Common myeloid progenitor, CD34-positive (primary cell): ENCODE results near the gene ARL5A.
A peak's percentile ranks its signal among the peaks of the same experiment; 100 is the strongest.

Experiments
- CTCF ChIA-PET: fragments of 350-600 bp; sonication (Branson Sonifier 250); formaldehyde crosslinking; loops from one replicate; lab custom pipeline; 2021; ENCODE audit warnings: antibody characterized with exemption; lab: Charles Lee
- POLR2A ChIA-PET: fragments of 350-600 bp; sonication (Branson Sonifier 250); formaldehyde crosslinking; loops from one replicate; lab custom pipeline; 2021; ENCODE audit warnings: antibody characterized with exemption; lab: Charles Lee
- DNase-seq, 3 donors: peaks; one replicate each; pipeline versions ENCODE4 v3.0.0 to v3.0.0-alpha.2; 2013
- H3K27ac ChIP-seq, 2 experiments: 1 replicate in 1 of 2; 2 replicates in 1 of 2; pipeline ENCODE4 v1.7.0; 2013; ENCODE audit warnings: inconsistent platforms in 2 of 2, low read length in 2 of 2, mild to moderate bottlenecking in 2 of 2, low read depth in 1 of 2, moderate library complexity in 1 of 2; ENCODE audit not compliant: severe bottlenecking in 2 of 2, insufficient read depth in 1 of 2, poor library complexity in 1 of 2
- H3K27me3 ChIP-seq, 5 experiments: replicated peaks in 2 of 5; 1 replicate in 3 of 5; 2 replicates in 2 of 5; pipeline versions ENCODE4 v1.6.1 to v1.7.0; 2013; ENCODE audit warnings: low read length in 4 of 5, mild to moderate bottlenecking in 2 of 5, moderate library complexity in 2 of 5, inconsistent platforms in 1 of 5; ENCODE audit not compliant: insufficient read depth in 5 of 5, control insufficient read depth in 4 of 5
- H3K36me3 ChIP-seq, 4 experiments: 1 replicate in 2 of 4; 2 replicates in 2 of 4; pipeline versions ENCODE4 v1.6.1 to v1.7.0; 2013; ENCODE audit warnings: low read length in 3 of 4, control low read depth in 1 of 4, mild to moderate bottlenecking in 1 of 4; ENCODE audit not compliant: control insufficient read depth in 4 of 4, insufficient read depth in 4 of 4
- H3K4me1 ChIP-seq, 4 experiments: 1 replicate in 3 of 4; 2 replicates in 1 of 4; pipeline versions ENCODE4 v1.6.1 to v1.7.1; 2013; ENCODE audit warnings: low read length in 3 of 4, mild to moderate bottlenecking in 3 of 4, control low read depth in 1 of 4, inconsistent platforms in 1 of 4, moderate library complexity in 1 of 4; ENCODE audit not compliant: control insufficient read depth in 4 of 4, insufficient read depth in 4 of 4; ENCODE audit errors: control extremely low read depth in 1 of 4
- H3K4me3 ChIP-seq, 7 experiments: 1 replicate in 4 of 7; 2 replicates in 3 of 7; pipeline versions ENCODE4 v1.5.1 to v1.7.0; 2013; ENCODE audit warnings: mild to moderate bottlenecking in 7 of 7, low read length in 6 of 7, moderate library complexity in 6 of 7, inconsistent platforms in 2 of 7, low read depth in 2 of 7, control low read depth in 1 of 7; ENCODE audit not compliant: insufficient read depth in 4 of 7, control insufficient read depth in 1 of 7; ENCODE audit errors: extremely low read depth in 1 of 7
- H3K9me3 ChIP-seq, 5 experiments: 1 replicate in 4 of 5; 2 replicates in 1 of 5; pipeline versions ENCODE4 v1.6.1 to v1.7.1; 2013; ENCODE audit warnings: low read length in 4 of 5, mild to moderate bottlenecking in 2 of 5, inconsistent platforms in 1 of 5, low read depth in 1 of 5, moderate library complexity in 1 of 5; ENCODE audit not compliant: control insufficient read depth in 4 of 5, insufficient read depth in 2 of 5; ENCODE audit errors: control extremely low read depth in 1 of 5
- WGBS: methylation state at CpG from one replicate; pipeline ENCODE4 v1.1.5; 2013; ENCODE audit not compliant: insufficient coverage; 5-methylcytosine and 5-hydroxymethylcytosine counted together

Gene ARL5A

GRCh38 chr2:151826737-151827157, 1.5 kb downstream of the ARL5A start:
- Histone ChIP-seq H3K4me1 (peaks cover 5 to 24% (median 15%) of the 10 kb centered on the region in 4 experiments), H3K27me3 (no peaks in the 10 kb centered on the region), H3K27ac (peak overlapping the region in 1 of 2 experiments; percentile 88), H3K9me3 (no peaks in the 10 kb centered on the region), H3K4me3 (peak overlapping the region in 6 of 7 experiments; percentile 81 to 99 (median 92)), H3K36me3 (peaks cover 0 to 6% (median under 1%) of the 10 kb centered on the region in 4 experiments)
- no CpG with 5 or more reads among the region's 6 CpGs for WGBS
- POLR2A ChIA-PET = no interaction called here
- DNase-seq = peak in 2 of 3 donors; percentile 41 to 58
- CTCF ChIA-PET = interaction anchor here (1.4 to 4.6 kb wide), 3 partner anchors 10 to 119 kb away, joined by 4 to 15 read pairs (median 8); no protein-coding TSS in a partner anchor

DNA sequence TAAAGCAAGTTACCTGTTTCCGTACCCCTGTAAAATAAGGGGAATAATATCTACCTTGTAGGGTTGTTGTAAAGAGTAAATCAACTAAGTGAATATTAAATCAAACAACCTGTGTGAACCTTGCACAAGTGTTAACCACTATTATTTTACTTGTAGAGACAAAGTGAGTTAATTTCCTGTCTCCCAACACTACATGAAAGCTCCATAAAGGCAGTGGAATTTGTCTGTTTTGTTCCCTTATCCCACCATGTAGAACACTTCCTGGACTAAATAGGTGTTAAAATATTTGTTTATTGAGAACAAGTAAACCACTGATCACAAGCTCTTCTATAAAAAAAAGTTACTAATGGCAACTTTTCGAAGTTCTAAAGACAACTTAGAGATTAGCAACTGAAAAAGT, 3.3 kb downstream of the ARL5A start:
- H3K4me3 ChIP-seq = no peak overlapping the region
- WGBS = no CpG with 5 or more reads among the region's 2 CpGs
- no peak for DNase-seq

DNA sequence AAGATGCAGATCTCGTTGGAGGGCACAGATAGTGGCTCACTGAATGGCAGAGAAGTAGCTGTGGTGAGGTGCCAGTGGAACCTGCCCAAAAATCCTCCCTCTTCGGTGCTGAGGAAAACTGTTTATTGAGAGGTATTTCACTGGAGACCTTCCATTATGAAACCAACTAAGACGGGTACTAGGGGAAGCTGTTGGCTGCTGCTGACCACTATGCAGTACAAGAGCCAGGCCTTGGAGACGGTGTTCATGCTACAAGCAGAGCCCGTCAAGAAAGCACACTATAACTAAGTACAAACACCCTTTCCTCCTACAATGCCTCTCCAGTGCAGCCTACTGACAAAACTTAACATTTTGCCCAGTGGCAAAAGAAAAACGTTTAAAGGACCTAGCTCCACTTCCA, 4.6 kb downstream of the ARL5A start:
- 94% methylated on average over 2 of the region's 6 CpGs for WGBS
- Histone ChIP-seq H3K36me3 (peaks cover 0 to 8% (median under 1%) of the 10 kb centered on the region in 4 experiments), H3K27me3 (no peaks in the 10 kb centered on the region), H3K4me1 (peaks cover 5 to 20% (median 11%) of the 10 kb centered on the region in 4 experiments), H3K27ac (no peak overlapping the region), H3K4me3 (no peak overlapping the region), H3K9me3 (no peaks in the 10 kb centered on the region)
- CTCF ChIA-PET = no interaction called here
- POLR2A ChIA-PET = no interaction called here
- no peak for DNase-seq

More for the DNA sequence above, 3.3 kb downstream of the ARL5A start:
- POLR2A ChIA-PET = no interaction called here
- Histone ChIP-seq H3K27me3 (no peaks in the 10 kb centered on the region), H3K27ac (no peak overlapping the region), H3K4me1 (peaks cover 5 to 24% (median 15%) of the 10 kb centered on the region in 4 experiments), H3K36me3 (peaks cover 0 to 8% (median under 1%) of the 10 kb centered on the region in 4 experiments), H3K9me3 (no peaks in the 10 kb centered on the region)
- CTCF ChIA-PET = interaction anchor here (0.7 kb wide), 1 partner anchor 202 kb away, joined by 3 read pairs; no protein-coding TSS in a partner anchor

GRCh38 chr2:151819920-151820319, 8.3 kb downstream of the ARL5A start:
- Histone ChIP-seq H3K4me1 (peaks cover 0 to 3% (median 1%) of the 10 kb centered on the region in 4 experiments), H3K4me3 (no peak overlapping the region), H3K27ac (no peak overlapping the region), H3K36me3 (peaks cover 5 to 24% (median 8%) of the 10 kb centered on the region in 4 experiments), H3K9me3 (no peaks in the 10 kb centered on the region), H3K27me3 (no peaks in the 10 kb centered on the region)
- ChIA-PET CTCF (interaction anchor here (0.7 kb wide), 1 partner anchor 8 kb away, joined by 3 read pairs; the partner anchor contains the start of gene ARL5A), POLR2A (no interaction called here)
- no peak for DNase-seq
- WGBS = 100% methylated on average over 2 of the region's 2 CpGs

DNA sequence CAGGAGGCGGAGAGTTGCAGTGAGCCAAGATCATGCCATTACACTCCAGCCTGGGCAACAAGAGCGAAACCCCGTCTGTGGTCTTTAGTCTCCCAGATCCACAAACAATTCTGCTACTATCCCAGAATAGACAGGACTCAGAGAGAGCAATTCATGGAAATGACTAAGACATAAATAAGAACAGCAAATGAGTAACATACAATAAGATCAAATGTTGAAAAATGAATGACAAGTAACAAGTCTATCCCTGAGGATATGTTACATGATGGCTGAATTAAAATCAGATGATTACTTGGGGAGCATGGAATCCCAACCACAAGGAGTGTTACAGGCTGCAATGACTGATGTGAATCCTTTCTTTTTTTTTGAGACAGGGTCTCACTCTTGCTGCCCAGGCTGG, 10.3 kb downstream of the ARL5A start:
- H3K27me3 ChIP-seq = no peaks in the 10 kb centered on the region
- no peak overlapping the region for H3K4me3 ChIP-seq
- no peak for DNase-seq
- H3K36me3 ChIP-seq = peaks cover 14 to 37% (median 17%) of the 10 kb centered on the region in 4 experiments
- ChIA-PET POLR2A (no interaction called here), CTCF (interaction anchor here (1.5 kb wide), 1 partner anchor 11 kb away, joined by 3 read pairs; no protein-coding TSS in a partner anchor)
- H3K27ac ChIP-seq = no peak overlapping the region
- H3K4me1 ChIP-seq = peaks cover 0 to 3% (median 1%) of the 10 kb centered on the region in 4 experiments
- 83% methylated on average over 1 of the region's 3 CpGs for WGBS
- H3K9me3 ChIP-seq = peaks cover 0 to under 1% (median 0%) of the 10 kb centered on the region in 5 experiments

DNA sequence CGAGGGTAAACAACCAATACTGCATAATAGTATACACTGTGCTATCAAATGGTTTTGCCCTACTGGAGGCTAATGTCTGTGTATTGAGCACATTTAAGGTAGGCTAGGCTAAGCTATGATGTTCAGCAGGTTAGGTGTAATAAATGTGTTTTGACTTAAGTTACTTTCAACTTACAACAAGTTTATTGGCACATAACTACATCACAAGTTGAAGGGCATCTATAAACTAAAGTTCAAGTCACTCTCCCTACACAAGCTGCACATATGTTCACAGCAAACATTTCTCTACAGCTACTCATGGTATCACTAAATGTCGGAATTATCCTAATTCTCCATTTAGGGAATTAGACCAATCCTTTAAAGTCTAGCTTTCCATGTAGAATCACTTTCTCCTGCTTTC, 11.4 kb downstream of the ARL5A start:
- Histone ChIP-seq H3K27me3 (no peaks in the 10 kb centered on the region), H3K4me1 (peaks cover 0 to 3% (median 1%) of the 10 kb centered on the region in 4 experiments), H3K27ac (no peak overlapping the region), H3K36me3 (peaks cover 19 to 44% (median 25%) of the 10 kb centered on the region in 4 experiments), H3K9me3 (peaks cover 0 to 4% (median 0%) of the 10 kb centered on the region in 5 experiments), H3K4me3 (no peak overlapping the region)
- ChIA-PET CTCF (interaction anchor here (0.9 to 1.5 kb wide), 2 partner anchors 10 kb away, joined by 3 to 4 read pairs; no protein-coding TSS in a partner anchor), POLR2A (interaction anchor here (0.6 kb wide), 1 partner anchor 248 kb away, joined by 4 read pairs; no protein-coding TSS in a partner anchor)
- DNase-seq = no peak
- 88% methylated on average over 1 of the region's 2 CpGs for WGBS

- DNase-seq = no peak
- Histone ChIP-seq H3K4me3 (no peak overlapping the region), H3K27ac (no peak overlapping the region), H3K9me3 (peaks cover 0 to 8% (median 4%) of the 10 kb centered on the region in 5 experiments), H3K36me3 (peaks cover 19 to 52% (median 31%) of the 10 kb centered on the region in 4 experiments), H3K4me1 (peaks cover 0 to 3% (median 1%) of the 10 kb centered on the region in 4 experiments), H3K27me3 (no peaks in the 10 kb centered on the region)
- ChIA-PET POLR2A (no interaction called here), CTCF (no interaction called here)
- 100% methylated on average over 5 of the region's 9 CpGs for WGBS
Measured at GRCh38 chr2:151815821-151816489, 12.3 kb downstream of the ARL5A start.
